Thyroid gland (tissue), 4 donors: ENCODE results near the gene NFILZ.

Source experiments
- POLR2A ChIP-seq, 2 donors: fragments of 450-650 bp; IDR thresholded peaks; one replicate each; pipeline ENCODE4 v1.6.1; 2017; ENCODE audit warnings: antibody characterized with exemption in 2 of 2, mild to moderate bottlenecking in 2 of 2, moderate library complexity in 1 of 2
- TF ChIP-seq, protein P1 (sequence below), 6 experiments: fragments of 200-600 bp in 3 of 6; fragments of 450-650 bp in 3 of 6; sonication (generic) in 3 of 6; IDR thresholded peaks; one replicate each; pipeline ENCODE4 v1.5.1; 2016 to 2019; ENCODE audit warnings: antibody characterized with exemption in 6 of 6, mild to moderate bottlenecking in 2 of 6, inconsistent platforms in 1 of 6, moderate library complexity in 1 of 6

DNA sequence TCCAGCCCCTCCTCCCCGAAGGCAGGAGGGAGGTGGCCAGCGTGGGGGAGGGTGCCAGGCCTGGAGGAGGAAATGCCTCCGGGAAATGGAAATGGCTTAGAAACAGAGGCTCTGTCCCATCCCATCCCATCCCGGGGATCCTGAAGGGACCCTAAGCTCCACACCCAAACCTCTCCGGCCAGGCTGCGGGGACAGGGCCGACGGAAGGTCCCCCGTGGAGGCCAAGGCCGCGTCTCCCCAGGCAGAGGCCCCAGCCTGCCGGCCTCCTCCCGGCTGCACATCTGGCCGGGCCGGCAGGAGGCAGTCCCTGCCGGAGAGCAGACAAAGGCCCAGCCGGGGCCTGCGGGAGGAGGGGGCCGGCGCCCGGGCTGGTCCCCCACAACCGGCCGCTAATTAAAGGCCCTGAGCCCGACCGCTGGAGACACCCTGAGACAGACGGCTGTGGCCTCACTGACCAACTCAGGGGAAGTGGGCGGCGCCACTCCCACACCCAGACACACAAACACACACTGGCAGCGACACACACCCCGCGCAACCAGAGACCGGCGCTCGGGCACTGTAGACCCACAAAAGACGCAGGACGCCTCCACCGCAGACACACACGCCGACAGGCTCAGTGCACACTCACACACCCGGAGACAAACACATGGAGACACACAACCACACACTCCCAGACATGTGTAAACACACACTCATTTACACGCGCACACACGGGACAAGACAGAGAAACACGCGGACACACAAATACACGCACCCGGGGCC lies 21.0 kb upstream of the NFILZ start:
- TF ChIP-seq, protein P1, sequence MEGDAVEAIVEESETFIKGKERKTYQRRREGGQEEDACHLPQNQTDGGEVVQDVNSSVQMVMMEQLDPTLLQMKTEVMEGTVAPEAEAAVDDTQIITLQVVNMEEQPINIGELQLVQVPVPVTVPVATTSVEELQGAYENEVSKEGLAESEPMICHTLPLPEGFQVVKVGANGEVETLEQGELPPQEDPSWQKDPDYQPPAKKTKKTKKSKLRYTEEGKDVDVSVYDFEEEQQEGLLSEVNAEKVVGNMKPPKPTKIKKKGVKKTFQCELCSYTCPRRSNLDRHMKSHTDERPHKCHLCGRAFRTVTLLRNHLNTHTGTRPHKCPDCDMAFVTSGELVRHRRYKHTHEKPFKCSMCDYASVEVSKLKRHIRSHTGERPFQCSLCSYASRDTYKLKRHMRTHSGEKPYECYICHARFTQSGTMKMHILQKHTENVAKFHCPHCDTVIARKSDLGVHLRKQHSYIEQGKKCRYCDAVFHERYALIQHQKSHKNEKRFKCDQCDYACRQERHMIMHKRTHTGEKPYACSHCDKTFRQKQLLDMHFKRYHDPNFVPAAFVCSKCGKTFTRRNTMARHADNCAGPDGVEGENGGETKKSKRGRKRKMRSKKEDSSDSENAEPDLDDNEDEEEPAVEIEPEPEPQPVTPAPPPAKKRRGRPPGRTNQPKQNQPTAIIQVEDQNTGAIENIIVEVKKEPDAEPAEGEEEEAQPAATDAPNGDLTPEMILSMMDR (IDR thresholded peaks at IDR 0.05), result peak in 1 of 6 experiments; percentile 9
- TF ChIP-seq POLR2A (IDR thresholded peaks at IDR 0.05), result no peak
